ENCODE data around the gene C1D.

C1D gene

DNA sequence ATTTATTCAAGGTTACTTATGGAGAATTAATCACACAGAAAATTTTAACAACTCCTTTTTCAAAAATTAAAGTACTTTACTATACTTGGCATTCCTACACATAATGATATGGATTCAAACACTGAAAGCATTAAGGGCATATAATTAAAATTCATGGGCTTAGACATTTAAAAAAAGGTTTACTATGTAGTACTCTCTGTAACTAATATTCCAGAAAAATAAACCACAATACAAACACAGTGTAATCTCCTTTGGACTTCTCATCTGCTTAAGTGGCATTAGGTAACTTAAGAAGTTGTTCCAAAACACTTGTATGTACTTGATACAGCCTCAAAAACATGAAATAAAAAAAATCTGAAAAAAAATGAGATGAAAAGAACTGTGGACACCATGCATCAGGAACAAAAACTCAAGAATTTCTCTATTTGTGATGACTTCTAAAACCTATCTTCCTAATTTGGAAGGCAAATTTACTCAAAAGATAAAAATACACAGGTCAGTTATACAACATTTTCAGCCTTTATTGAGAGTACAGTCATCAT lies 21.0 kb downstream of the C1D start:
- TF ChIP-seq, protein P1, sequence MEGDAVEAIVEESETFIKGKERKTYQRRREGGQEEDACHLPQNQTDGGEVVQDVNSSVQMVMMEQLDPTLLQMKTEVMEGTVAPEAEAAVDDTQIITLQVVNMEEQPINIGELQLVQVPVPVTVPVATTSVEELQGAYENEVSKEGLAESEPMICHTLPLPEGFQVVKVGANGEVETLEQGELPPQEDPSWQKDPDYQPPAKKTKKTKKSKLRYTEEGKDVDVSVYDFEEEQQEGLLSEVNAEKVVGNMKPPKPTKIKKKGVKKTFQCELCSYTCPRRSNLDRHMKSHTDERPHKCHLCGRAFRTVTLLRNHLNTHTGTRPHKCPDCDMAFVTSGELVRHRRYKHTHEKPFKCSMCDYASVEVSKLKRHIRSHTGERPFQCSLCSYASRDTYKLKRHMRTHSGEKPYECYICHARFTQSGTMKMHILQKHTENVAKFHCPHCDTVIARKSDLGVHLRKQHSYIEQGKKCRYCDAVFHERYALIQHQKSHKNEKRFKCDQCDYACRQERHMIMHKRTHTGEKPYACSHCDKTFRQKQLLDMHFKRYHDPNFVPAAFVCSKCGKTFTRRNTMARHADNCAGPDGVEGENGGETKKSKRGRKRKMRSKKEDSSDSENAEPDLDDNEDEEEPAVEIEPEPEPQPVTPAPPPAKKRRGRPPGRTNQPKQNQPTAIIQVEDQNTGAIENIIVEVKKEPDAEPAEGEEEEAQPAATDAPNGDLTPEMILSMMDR (IDR thresholded peaks at IDR 0.05; ENCODE audit: borderline replicate concordance, control extremely low read depth, extremely low read depth, insufficient read depth, missing control alignments), result no peak
- in situ Hi-C loops (cut with MboI; ENCODE audit: low sequenced_read_pairs, unreplicated experiment), result no loop called here
- DNase-seq (ENCODE audit: low spot score), result no peak

DNA sequence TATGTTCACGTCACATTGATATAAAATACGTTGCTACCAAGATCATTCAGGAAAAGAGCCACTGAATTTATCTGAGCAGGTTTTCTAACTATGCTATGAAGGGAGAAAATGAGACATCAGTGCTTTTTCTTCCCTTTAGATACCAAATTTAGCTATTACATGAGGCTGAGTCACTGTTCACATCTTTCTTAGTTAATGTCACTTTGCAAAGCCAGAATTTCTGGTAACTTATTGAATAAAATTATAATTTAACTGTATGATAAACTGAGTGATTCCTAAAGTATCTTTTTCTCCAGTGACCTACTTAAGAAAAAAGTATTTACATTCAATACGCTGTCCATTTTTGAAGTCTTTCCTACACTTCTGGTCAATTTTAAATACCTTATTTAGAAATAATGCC lies 22.7 kb downstream of the C1D start:
- in situ Hi-C loops (cut with MboI; ENCODE audit: low sequenced_read_pairs, unreplicated experiment), result no loop called here
- DNase-seq (ENCODE audit: low spot score), result no peak
- TF ChIP-seq, protein P1 (IDR thresholded peaks at IDR 0.05; ENCODE audit: borderline replicate concordance, control extremely low read depth, extremely low read depth, insufficient read depth, missing control alignments), result no peak

DNA sequence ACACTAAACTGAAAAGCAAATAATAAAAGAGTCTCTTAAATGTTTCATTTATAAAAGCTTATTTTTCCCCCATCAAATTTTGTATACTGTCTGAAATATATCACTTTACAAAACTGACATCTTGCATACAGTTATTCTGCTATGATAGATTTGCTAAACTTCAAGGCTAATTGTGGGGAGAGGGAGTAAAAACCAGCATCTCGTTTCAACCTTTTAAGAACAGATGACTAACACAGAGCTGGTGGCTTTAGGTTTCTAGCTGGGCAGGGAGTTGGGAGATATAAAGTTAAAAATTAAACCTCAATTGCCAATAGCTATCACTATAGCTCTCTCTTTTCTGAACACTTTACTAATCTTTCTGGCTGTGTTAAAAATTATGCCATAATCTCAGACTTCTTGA lies 23.5 kb downstream of the C1D start:
- in situ Hi-C loops (cut with MboI; ENCODE audit: low sequenced_read_pairs, unreplicated experiment), result no loop called here
- DNase-seq (ENCODE audit: low spot score), result no peak
- TF ChIP-seq, protein P1 (IDR thresholded peaks at IDR 0.05; ENCODE audit: borderline replicate concordance, control extremely low read depth, extremely low read depth, insufficient read depth, missing control alignments), result no peak

DNA sequence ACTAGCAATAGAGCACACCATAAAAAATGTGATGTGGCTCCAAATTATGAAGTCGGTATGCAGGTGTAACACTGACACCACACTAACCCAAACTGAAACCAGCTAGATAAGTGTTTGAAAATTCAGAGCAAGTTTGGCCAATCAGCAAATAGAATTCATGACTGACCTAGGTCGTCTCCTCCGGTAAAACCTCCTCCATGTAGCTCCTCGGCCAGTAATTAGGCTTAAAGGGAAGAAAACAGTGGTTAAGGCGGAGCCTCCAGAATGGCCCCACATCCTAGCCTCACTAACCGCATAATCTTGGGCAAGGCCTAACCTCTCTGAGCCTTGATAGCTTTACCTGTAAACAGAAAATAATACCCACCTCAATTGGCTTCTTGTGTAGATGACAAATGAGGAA lies 30.1 kb downstream of the C1D start:
- DNase-seq (ENCODE audit: low spot score), result no peak
- TF ChIP-seq, protein P1 (IDR thresholded peaks at IDR 0.05; ENCODE audit: borderline replicate concordance, control extremely low read depth, extremely low read depth, insufficient read depth, missing control alignments), result no peak
- in situ Hi-C loops (cut with MboI; ENCODE audit: low sequenced_read_pairs, unreplicated experiment), result no loop called here

DNA sequence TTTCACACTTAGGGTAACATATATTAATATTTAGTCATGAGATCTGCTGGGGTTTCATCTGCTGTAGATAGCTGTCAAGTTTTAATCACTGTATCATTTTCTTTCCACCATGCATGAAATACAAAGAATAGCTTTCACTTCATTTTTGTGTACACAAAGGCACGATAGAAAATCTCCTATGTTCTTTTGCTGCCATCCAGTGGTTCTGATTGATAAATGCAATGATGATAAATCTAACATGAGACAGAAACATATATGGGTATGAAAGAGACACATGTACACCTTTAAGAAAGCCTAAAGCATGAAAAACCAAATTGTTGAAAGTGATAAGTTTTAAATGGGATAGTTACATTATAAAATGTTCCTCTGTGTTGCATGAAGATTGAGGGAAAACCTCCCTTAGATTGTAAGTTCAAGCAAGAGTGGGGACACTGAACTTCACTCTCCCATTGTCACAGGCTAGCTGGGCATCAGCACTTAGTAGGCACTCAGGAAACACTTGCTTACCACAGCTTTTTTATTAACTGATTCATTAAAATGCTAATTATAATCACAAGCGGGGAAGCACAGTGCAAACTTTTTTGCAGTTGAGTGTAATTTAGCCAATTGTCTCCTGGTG lies 31.2 kb downstream of the C1D start:
- in situ Hi-C loops (cut with MboI; ENCODE audit: low sequenced_read_pairs, unreplicated experiment), result no loop called here
- TF ChIP-seq, protein P1 (IDR thresholded peaks at IDR 0.05; ENCODE audit: borderline replicate concordance, control extremely low read depth, extremely low read depth, insufficient read depth, missing control alignments), result peak; percentile 43
- DNase-seq (ENCODE audit: low spot score), result peak; percentile 56

DNA sequence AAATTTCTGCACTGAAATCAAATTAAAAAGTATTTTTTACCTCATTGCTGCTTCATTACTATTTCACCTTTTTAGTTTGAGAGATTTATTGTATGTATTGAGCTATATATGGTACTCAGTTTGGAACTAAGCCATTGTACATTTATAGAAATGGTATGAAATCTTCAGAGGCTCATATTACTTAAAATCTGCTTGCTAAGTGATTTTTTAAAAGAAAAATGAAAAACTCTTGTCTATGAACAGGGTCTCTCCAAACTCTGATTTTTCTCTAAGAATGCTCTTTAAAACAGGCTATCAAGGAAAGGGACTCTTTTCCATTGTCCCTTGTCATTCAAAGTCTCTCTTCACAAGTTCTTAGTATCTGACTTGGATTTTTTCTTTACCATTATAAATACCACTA lies 31.8 kb downstream of the C1D start:
- no peak for DNase-seq (ENCODE audit: low spot score)
- in situ Hi-C loops (cut with MboI; ENCODE audit: low sequenced_read_pairs, unreplicated experiment), result no loop called here
- TF ChIP-seq, protein P1 (IDR thresholded peaks at IDR 0.05; ENCODE audit: borderline replicate concordance, control extremely low read depth, extremely low read depth, insufficient read depth, missing control alignments), result no peak

All from GM13976 (cell line).